ENCODE results near the gene NCKAP5.
"Not testable (repeated sequence)": the region's sequence is repeated elsewhere in the genome, so short reads cannot be mapped to it uniquely, and the experiment has no call there.

Gene NCKAP5

GRCh38 chr2:133526530-133527300 lies 41.5 kb downstream of the NCKAP5 start:
- in situ Hi-C loops (cut with HindIII; ENCODE audit: low pct_unique_long_range_greater_than_20kb, low sequenced_read_pairs): no loop called here
- TF ChIP-seq JUND (IDR thresholded peaks at IDR 0.05; ENCODE audit: low read depth): no peak
- DNase-seq (ENCODE audit: low read depth in 1 of 2, low spot score in 1 of 2): no peak

- no peak for DNase-seq (ENCODE audit: low read depth in 1 of 2, low spot score in 1 of 2)
Observed at GRCh38 chr2:133525613-133526529, 42.4 kb downstream of the NCKAP5 start.

GRCh38 chr2:133525090-133525489 lies 43.2 kb downstream of the NCKAP5 start:
- in situ Hi-C loops (cut with HindIII; ENCODE audit: low pct_unique_long_range_greater_than_20kb, low sequenced_read_pairs): no loop called here
- no peak for TF ChIP-seq JUND (IDR thresholded peaks at IDR 0.05; ENCODE audit: low read depth)
- no peak for DNase-seq (ENCODE audit: low read depth in 1 of 2, low spot score in 1 of 2)

More at GRCh38 chr2:133525613-133526529, 42.4 kb downstream of the NCKAP5 start:
- TF ChIP-seq JUND (IDR thresholded peaks at IDR 0.05; ENCODE audit: low read depth): no peak
- in situ Hi-C loops (cut with HindIII; ENCODE audit: low pct_unique_long_range_greater_than_20kb, low sequenced_read_pairs): no loop called here

GRCh38 chr2:133523406-133523805 lies 44.9 kb downstream of the NCKAP5 start:
- TF ChIP-seq JUND (IDR thresholded peaks at IDR 0.05; ENCODE audit: low read depth): no peak
- DNase-seq (ENCODE audit: low read depth in 1 of 2, low spot score in 1 of 2): no peak
- in situ Hi-C loops (cut with HindIII; ENCODE audit: low pct_unique_long_range_greater_than_20kb, low sequenced_read_pairs): no loop called here

- in situ Hi-C loops (cut with HindIII; ENCODE audit: low pct_unique_long_range_greater_than_20kb, low sequenced_read_pairs): no loop called here
- no peak for TF ChIP-seq JUND (IDR thresholded peaks at IDR 0.05; ENCODE audit: low read depth)
- no peak for DNase-seq (ENCODE audit: low read depth in 1 of 2, low spot score in 1 of 2)
Observed at GRCh38 chr2:133522204-133522603, 46.1 kb downstream of the NCKAP5 start.

GRCh38 chr2:133521146-133521745 lies 47.0 kb downstream of the NCKAP5 start:
- no peak for DNase-seq (ENCODE audit: low read depth in 1 of 2, low spot score in 1 of 2)
- TF ChIP-seq JUND (IDR thresholded peaks at IDR 0.05; ENCODE audit: low read depth): no peak
- in situ Hi-C loops (cut with HindIII; ENCODE audit: low pct_unique_long_range_greater_than_20kb, low sequenced_read_pairs): no loop called here

GRCh38 chr2:133519677-133520076 lies 48.6 kb downstream of the NCKAP5 start:
- in situ Hi-C loops (cut with HindIII; ENCODE audit: low pct_unique_long_range_greater_than_20kb, low sequenced_read_pairs); DNase-seq (ENCODE audit: low read depth in 1 of 2, low spot score in 1 of 2): not testable (repeated sequence)

GRCh38 chr2:133518700-133519344 lies 49.4 kb downstream of the NCKAP5 start:
- in situ Hi-C loops (cut with HindIII; ENCODE audit: low pct_unique_long_range_greater_than_20kb, low sequenced_read_pairs): no loop called here
- DNase-seq (ENCODE audit: low read depth in 1 of 2, low spot score in 1 of 2): no peak
- TF ChIP-seq JUND (IDR thresholded peaks at IDR 0.05; ENCODE audit: low read depth): no peak

GRCh38 chr2:133517876-133518275 lies 50.4 kb downstream of the NCKAP5 start:
- TF ChIP-seq JUND (IDR thresholded peaks at IDR 0.05; ENCODE audit: low read depth): no peak
- in situ Hi-C loops (cut with HindIII; ENCODE audit: low pct_unique_long_range_greater_than_20kb, low sequenced_read_pairs): no loop called here
- no peak for DNase-seq (ENCODE audit: low read depth in 1 of 2, low spot score in 1 of 2)

- no peak for TF ChIP-seq JUND (IDR thresholded peaks at IDR 0.05; ENCODE audit: low read depth)
- DNase-seq (ENCODE audit: low read depth in 1 of 2, low spot score in 1 of 2): no peak
- in situ Hi-C loops (cut with HindIII; ENCODE audit: low pct_unique_long_range_greater_than_20kb, low sequenced_read_pairs): no loop called here
Observed at GRCh38 chr2:133516405-133517026, 51.7 kb downstream of the NCKAP5 start.

- TF ChIP-seq JUND (IDR thresholded peaks at IDR 0.05; ENCODE audit: low read depth): no peak
- no peak for DNase-seq (ENCODE audit: low read depth in 1 of 2, low spot score in 1 of 2)
- in situ Hi-C loops (cut with HindIII; ENCODE audit: low pct_unique_long_range_greater_than_20kb, low sequenced_read_pairs): no loop called here
Observed at GRCh38 chr2:133515271-133515670, 53.0 kb downstream of the NCKAP5 start.

- no peak for TF ChIP-seq JUND (IDR thresholded peaks at IDR 0.05; ENCODE audit: low read depth)
- in situ Hi-C loops (cut with HindIII; ENCODE audit: low pct_unique_long_range_greater_than_20kb, low sequenced_read_pairs): no loop called here
- no peak for DNase-seq (ENCODE audit: low read depth in 1 of 2, low spot score in 1 of 2)
Observed at GRCh38 chr2:133513893-133514292, 54.4 kb downstream of the NCKAP5 start.
